ENCODE measurements around the gene GMEB2.

- no peak for TF ChIP-seq EZH2 (optimal IDR thresholded peaks at IDR 0.05; ENCODE audit: low read depth, low read length)
- TF ChIP-seq CTCF (IDR thresholded peaks at IDR 0.05; ENCODE audit: low read length), result no peak
- TF ChIP-seq EZH2phosphoT487 (IDR thresholded peaks at IDR 0.05; ENCODE audit: low read length), result no peak
These were observed 85.5 kb downstream of the GMEB2 start for GRCh38 chr20:63541371-63541770.
